PC-3 (cell line): ENCODE data around the gene TBC1D8.

ENCODE experiments used
- EZH2 ChIP-seq: fragments of 300-600 bp; sonication (generic); IDR thresholded peaks from one replicate; pipeline ENCODE4 v1.6.1; 2017; ENCODE audit warnings: antibody characterized with exemption, mild to moderate bottlenecking, low read length; ENCODE audit not compliant: unreplicated experiment
- TF ChIP-seq, protein P1 (sequence below): fragments of 300-600 bp; sonication (generic); conservative IDR thresholded peaks from 2 replicates; pipeline ENCODE4 v1.5.1; 2017; ENCODE audit warnings: antibody characterized with exemption, low read depth, mild to moderate bottlenecking, low read length

DNA sequence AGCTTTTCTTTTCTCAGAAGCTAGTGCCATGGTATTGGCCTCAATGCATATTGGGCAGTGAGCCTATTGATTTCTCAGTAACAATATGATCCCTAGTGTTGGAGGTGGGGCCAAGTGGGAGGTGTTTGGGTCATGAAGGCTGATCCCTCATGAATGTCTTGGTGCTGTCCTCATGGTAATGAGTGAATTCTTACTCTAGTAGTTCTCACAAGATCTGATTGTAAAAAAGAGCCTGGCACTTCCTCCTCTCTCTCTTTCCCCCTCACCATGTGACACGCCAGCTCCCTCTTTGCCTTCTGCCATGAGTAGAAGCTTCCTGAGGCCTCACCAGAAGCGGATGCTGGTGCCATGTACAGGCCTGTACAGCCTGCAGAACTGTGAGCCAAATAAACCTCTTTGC lies 12.8 kb upstream of the TBC1D8 start:
- TF ChIP-seq, protein P1, sequence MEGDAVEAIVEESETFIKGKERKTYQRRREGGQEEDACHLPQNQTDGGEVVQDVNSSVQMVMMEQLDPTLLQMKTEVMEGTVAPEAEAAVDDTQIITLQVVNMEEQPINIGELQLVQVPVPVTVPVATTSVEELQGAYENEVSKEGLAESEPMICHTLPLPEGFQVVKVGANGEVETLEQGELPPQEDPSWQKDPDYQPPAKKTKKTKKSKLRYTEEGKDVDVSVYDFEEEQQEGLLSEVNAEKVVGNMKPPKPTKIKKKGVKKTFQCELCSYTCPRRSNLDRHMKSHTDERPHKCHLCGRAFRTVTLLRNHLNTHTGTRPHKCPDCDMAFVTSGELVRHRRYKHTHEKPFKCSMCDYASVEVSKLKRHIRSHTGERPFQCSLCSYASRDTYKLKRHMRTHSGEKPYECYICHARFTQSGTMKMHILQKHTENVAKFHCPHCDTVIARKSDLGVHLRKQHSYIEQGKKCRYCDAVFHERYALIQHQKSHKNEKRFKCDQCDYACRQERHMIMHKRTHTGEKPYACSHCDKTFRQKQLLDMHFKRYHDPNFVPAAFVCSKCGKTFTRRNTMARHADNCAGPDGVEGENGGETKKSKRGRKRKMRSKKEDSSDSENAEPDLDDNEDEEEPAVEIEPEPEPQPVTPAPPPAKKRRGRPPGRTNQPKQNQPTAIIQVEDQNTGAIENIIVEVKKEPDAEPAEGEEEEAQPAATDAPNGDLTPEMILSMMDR = no peak
- TF ChIP-seq EZH2 = no peak
